B cell (primary cell): ENCODE results near the gene SYT14.

Experiments
- EZH2 ChIP-seq: IDR thresholded peaks from 2 replicates; pipeline ENCODE4 v1.6.1; 2012; ENCODE audit warnings: borderline replicate concordance, low read depth, mild to moderate bottlenecking, moderate library complexity, low read length; ENCODE audit not compliant: insufficient read depth, poor library complexity, severe bottlenecking
- TF ChIP-seq, protein P1 (sequence below): fragments of 200-600 bp; IDR thresholded peaks from one replicate; pipeline ENCODE4 v1.8.0; 2022; ENCODE audit warnings: antibody characterized with exemption, mild to moderate bottlenecking

DNA sequence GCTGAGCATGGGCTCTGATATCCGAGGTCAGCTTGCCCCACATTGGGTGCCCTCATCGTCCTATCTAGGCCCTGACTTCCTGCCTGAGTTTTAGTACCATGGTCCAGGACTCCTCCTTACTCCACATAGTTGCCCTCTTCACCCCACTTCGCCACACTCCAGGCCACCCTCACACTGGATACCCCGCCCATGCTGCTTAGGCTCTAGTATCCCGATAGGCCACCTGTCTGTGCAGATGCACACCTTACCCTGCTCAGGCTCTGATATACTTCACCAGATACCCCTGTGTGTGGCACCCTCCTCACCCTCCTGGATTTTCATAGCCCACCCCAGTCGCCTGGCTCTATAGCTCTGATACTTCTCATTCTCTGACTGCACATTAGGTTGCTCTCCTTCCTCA, 149.0 kb downstream of the SYT14 start:
- TF ChIP-seq, protein P1, sequence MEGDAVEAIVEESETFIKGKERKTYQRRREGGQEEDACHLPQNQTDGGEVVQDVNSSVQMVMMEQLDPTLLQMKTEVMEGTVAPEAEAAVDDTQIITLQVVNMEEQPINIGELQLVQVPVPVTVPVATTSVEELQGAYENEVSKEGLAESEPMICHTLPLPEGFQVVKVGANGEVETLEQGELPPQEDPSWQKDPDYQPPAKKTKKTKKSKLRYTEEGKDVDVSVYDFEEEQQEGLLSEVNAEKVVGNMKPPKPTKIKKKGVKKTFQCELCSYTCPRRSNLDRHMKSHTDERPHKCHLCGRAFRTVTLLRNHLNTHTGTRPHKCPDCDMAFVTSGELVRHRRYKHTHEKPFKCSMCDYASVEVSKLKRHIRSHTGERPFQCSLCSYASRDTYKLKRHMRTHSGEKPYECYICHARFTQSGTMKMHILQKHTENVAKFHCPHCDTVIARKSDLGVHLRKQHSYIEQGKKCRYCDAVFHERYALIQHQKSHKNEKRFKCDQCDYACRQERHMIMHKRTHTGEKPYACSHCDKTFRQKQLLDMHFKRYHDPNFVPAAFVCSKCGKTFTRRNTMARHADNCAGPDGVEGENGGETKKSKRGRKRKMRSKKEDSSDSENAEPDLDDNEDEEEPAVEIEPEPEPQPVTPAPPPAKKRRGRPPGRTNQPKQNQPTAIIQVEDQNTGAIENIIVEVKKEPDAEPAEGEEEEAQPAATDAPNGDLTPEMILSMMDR = no peak
- TF ChIP-seq EZH2 = no peak
